ENCODE measurements around the gene CCDC92. TPM values are rescaled to one million over a fixed set of nuclear protein-coding genes. Genes with fewer than 3 reads are reported as not detected.
A peak's percentile ranks its signal among the peaks of the same experiment; 100 is the strongest.

The CCDC92 gene
- total RNA-seq, 1 donor from 2014 or later: 4.5 TPM

GRCh38 chr12:123971770-123972456 lies 718 bp downstream of the CCDC92 start:
- no peak for TF ChIP-seq CTCF (IDR thresholded peaks at IDR 0.05; ENCODE audit: insufficient read depth, low read length, severe bottlenecking)
- Histone ChIP-seq H3K36me3 (ENCODE audit: control insufficient read depth, insufficient read depth, low read length) (peaks cover 2% of the 10 kb centered on the region), H3K4me3 (ENCODE audit: low read depth, low read length) (peak overlapping the region; percentile 75), H3K27me3 (ENCODE audit: control insufficient read depth, insufficient read depth, low read length) (no peaks in the 10 kb centered on the region)
- DNase-seq (ENCODE audit: low read depth) (peak; percentile 68), FAIRE-seq (peak; percentile 43)

GRCh38 chr12:123971449-123971769 lies 1.2 kb downstream of the CCDC92 start:
- Histone ChIP-seq H3K27me3 (ENCODE audit: control insufficient read depth, insufficient read depth, low read length) (no peaks in the 10 kb centered on the region), H3K36me3 (ENCODE audit: control insufficient read depth, insufficient read depth, low read length) (no peaks in the 10 kb centered on the region), H3K4me3 (ENCODE audit: low read depth, low read length) (peak overlapping the region; percentile 75)
- DNase-seq (ENCODE audit: low read depth): no peak
- no peak for FAIRE-seq
- no peak for TF ChIP-seq CTCF (IDR thresholded peaks at IDR 0.05; ENCODE audit: insufficient read depth, low read length, severe bottlenecking)

GRCh38 chr12:123967121-123967586 lies 5.5 kb downstream of the CCDC92 start:
- FAIRE-seq (no peak), DNase-seq (ENCODE audit: low read depth) (no peak)
- TF ChIP-seq CTCF (IDR thresholded peaks at IDR 0.05; ENCODE audit: insufficient read depth, low read length, severe bottlenecking): no peak
- Histone ChIP-seq H3K27me3 (ENCODE audit: control insufficient read depth, insufficient read depth, low read length) (no peaks in the 10 kb centered on the region), H3K4me3 (ENCODE audit: low read depth, low read length) (no peak overlapping the region), H3K36me3 (ENCODE audit: control insufficient read depth, insufficient read depth, low read length) (no peaks in the 10 kb centered on the region)

- H3K4me3 ChIP-seq (ENCODE audit: low read depth, low read length): no peak overlapping the region
- no peak for DNase-seq (ENCODE audit: low read depth)
- TF ChIP-seq CTCF (IDR thresholded peaks at IDR 0.05; ENCODE audit: insufficient read depth, low read length, severe bottlenecking): no peak
- no peaks in the 10 kb centered on the region for H3K36me3 ChIP-seq (ENCODE audit: control insufficient read depth, insufficient read depth, low read length)
- H3K27me3 ChIP-seq (ENCODE audit: control insufficient read depth, insufficient read depth, low read length): no peaks in the 10 kb centered on the region
- peak; percentile 52 for FAIRE-seq
Observed at GRCh38 chr12:123966596-123966995, 6.0 kb downstream of the CCDC92 start.

GRCh38 chr12:123965382-123965781 lies 7.2 kb downstream of the CCDC92 start:
- Histone ChIP-seq H3K27me3 (ENCODE audit: control insufficient read depth, insufficient read depth, low read length) (no peaks in the 10 kb centered on the region), H3K36me3 (ENCODE audit: control insufficient read depth, insufficient read depth, low read length) (no peaks in the 10 kb centered on the region), H3K4me3 (ENCODE audit: low read depth, low read length) (no peak overlapping the region)
- no peak for TF ChIP-seq CTCF (IDR thresholded peaks at IDR 0.05; ENCODE audit: insufficient read depth, low read length, severe bottlenecking)
- DNase-seq (ENCODE audit: low read depth) (no peak), FAIRE-seq (no peak)

GRCh38 chr12:123963821-123964220 lies 8.8 kb downstream of the CCDC92 start:
- H3K27me3 ChIP-seq (ENCODE audit: control insufficient read depth, insufficient read depth, low read length): no peaks in the 10 kb centered on the region
- no peak for TF ChIP-seq CTCF (IDR thresholded peaks at IDR 0.05; ENCODE audit: insufficient read depth, low read length, severe bottlenecking)
- H3K36me3 ChIP-seq (ENCODE audit: control insufficient read depth, insufficient read depth, low read length): no peaks in the 10 kb centered on the region
- DNase-seq (ENCODE audit: low read depth): no peak
- no peak overlapping the region for H3K4me3 ChIP-seq (ENCODE audit: low read depth, low read length)
- no peak for FAIRE-seq

All from bronchial epithelial cell (primary cell).